DLD1 (cell line): ENCODE data around the gene HDAC1.
"Not testable (repeated sequence)": the region's sequence is repeated elsewhere in the genome, so short reads cannot be mapped to it uniquely, and the experiment has no call there.

Source experiments
- in situ Hi-C: cut with HindIII; loops from 2 replicates; pipeline ENCODE4 v1.10.0; 2017; ENCODE audit warnings: low sequenced_read_pairs

The HDAC1 gene

GRCh38 chr1:32291708-32292538 is at the start of gene HDAC1:
Gene HDAC1 (plus strand): TSS chr1:32292083. CDS start chr1:32292170, 87 bp downstream.
- in situ Hi-C loops = no loop called here

GRCh38 chr1:32242341-32242851 is 49.5 kb upstream of the HDAC1 start:
- in situ Hi-C loops = no loop called here

- in situ Hi-C loops = no loop called here
These were observed 45.0 kb upstream of the HDAC1 start, which contains the start of gene FAM167B for GRCh38 chr1:32246888-32247273. Gene FAM167B (plus strand): TSS chr1:32247222. CDS start chr1:32247422, 200 bp downstream.

GRCh38 chr1:32247452-32247851 is 44.4 kb upstream of the HDAC1 start:
- in situ Hi-C loops = no loop called here

GRCh38 chr1:32247983-32248889 is 43.6 kb upstream of the HDAC1 start:
- in situ Hi-C loops = no loop called here

GRCh38 chr1:32249831-32250525 is 41.9 kb upstream of the HDAC1 start:
- in situ Hi-C loops = no loop called here

GRCh38 chr1:32250893-32251716 is 40.8 kb upstream of the HDAC1 start, which contains the start of gene LCK:
Gene LCK (plus strand): TSS chr1:32251265. CDS start chr1:32274330, 23,065 bp downstream.
- in situ Hi-C loops = no loop called here

GRCh38 chr1:32255072-32256071 is 36.5 kb upstream of the HDAC1 start:
- in situ Hi-C loops = no loop called here

- in situ Hi-C loops = no loop called here
These were observed 35.2 kb upstream of the HDAC1 start for GRCh38 chr1:32256473-32257226.

- in situ Hi-C loops = no loop called here
These were observed 34.7 kb upstream of the HDAC1 start for GRCh38 chr1:32257227-32257508.

GRCh38 chr1:32263236-32263593 is 28.7 kb upstream of the HDAC1 start:
- in situ Hi-C loops = not testable (repeated sequence)

GRCh38 chr1:32263744-32264143 is 28.1 kb upstream of the HDAC1 start:
- in situ Hi-C loops = no loop called here

- in situ Hi-C loops = no loop called here
These were observed 26.0 kb upstream of the HDAC1 start for GRCh38 chr1:32265846-32266245.

GRCh38 chr1:32266921-32267591 is 24.8 kb upstream of the HDAC1 start:
- in situ Hi-C loops = no loop called here

- in situ Hi-C loops = no loop called here
These were observed 22.1 kb upstream of the HDAC1 start for GRCh38 chr1:32269744-32270143.

- in situ Hi-C loops = no loop called here
These were observed 19.1 kb upstream of the HDAC1 start for GRCh38 chr1:32272557-32273390.
